ENCODE results near the gene CEP72.

DNA sequence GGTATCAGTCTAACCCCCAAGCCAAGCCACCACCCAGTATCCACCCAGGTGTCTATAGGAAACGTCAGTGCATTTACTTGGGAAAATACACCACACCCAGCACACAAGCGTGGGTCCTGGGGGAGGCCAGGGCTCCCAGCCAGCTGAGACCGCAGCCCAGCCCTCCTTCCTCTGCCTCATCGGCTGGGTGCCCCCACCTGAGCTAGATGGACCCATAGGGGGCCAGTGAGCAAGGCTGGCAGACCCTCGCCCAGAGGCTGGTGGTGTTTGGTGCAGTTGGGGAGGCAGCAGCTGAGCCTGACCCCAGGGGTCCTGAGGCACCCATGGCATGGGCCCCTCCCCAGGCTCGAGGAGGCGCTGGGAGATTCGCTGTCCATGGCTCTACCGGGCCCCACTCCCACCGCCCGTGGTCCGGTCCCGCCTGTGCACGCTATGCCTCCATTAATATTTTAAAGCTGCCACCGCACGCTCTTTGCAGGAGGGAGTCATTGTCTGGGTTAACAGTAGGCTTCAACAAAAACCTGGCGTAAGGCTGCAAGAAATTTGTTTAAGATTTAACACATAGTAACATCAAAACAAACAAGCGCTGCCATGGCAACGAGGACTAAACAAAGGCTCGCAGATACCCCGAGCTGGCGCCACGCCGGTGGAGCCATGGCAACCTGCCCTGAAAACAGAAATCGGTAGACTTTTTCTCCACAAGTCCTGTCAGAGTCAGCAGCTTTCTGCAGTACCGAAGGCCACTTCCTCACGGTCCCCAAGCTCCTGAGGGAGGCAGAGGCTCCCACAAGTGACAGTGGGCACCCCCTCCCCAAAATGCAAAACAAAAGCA, 60.4 kb downstream of the CEP72 start:
- no peak for TF ChIP-seq CTCF (IDR thresholded peaks at IDR 0.05)
- TF ChIP-seq REST (IDR thresholded peaks at IDR 0.05; ENCODE audit: low read depth, low read length), result no peak
- TF ChIP-seq FOSL2 (IDR thresholded peaks at IDR 0.05; ENCODE audit: borderline replicate concordance, low read depth), result no peak
- no peak for TF ChIP-seq POLR2AphosphoS5 (IDR thresholded peaks at IDR 0.05; ENCODE audit: low read depth, low read length)
- TF ChIP-seq PBX3 (IDR thresholded peaks at IDR 0.05), result no peak
- TF ChIP-seq YY1 (IDR thresholded peaks at IDR 0.05; ENCODE audit: low read depth), result no peak
- TF ChIP-seq EZH2phosphoT487 (IDR thresholded peaks at IDR 0.05; ENCODE audit: borderline replicate concordance, low read depth), result no peak

All from SK-N-SH (cell line).